K562 (cell line): ENCODE measurements around the gene DLGAP1. TPM values are rescaled to one million over a fixed set of nuclear protein-coding genes. Genes with fewer than 3 reads are reported as not detected.

ENCODE experiments used
- ARID1B ChIP-seq: fragments of 450-650 bp; IDR thresholded peaks from 2 replicates; pipeline ENCODE4 v1.6.1; 2016; ENCODE audit warnings: antibody characterized with exemption, mild to moderate bottlenecking, inconsistent platforms
- C11orf30 ChIP-seq: fragments of 450-650 bp; IDR thresholded peaks from 2 replicates; pipeline ENCODE4 v1.6.1; 2016; ENCODE audit warnings: low read depth, mild to moderate bottlenecking
- CBX8 ChIP-seq: fragments of 200-600 bp; sonication (generic); IDR thresholded peaks from 2 replicates; pipeline ENCODE4 v1.6.1; 2012; ENCODE audit warnings: borderline replicate concordance, mixed run types, low read depth, mild to moderate bottlenecking, moderate library complexity, mixed read lengths, low read length, control low read depth, inconsistent platforms; ENCODE audit not compliant: poor library complexity, severe bottlenecking; ENCODE audit errors: extremely low read depth
- HCFC1 ChIP-seq: IDR thresholded peaks from 2 replicates; pipeline ENCODE4 v1.6.1; 2012; ENCODE audit warnings: low read depth, low read length, improper control_type of control experiment
- POLR2AphosphoS2 ChIP-seq: IDR thresholded peaks from 2 replicates; pipeline ENCODE4 v1.6.1; 2012; ENCODE audit warnings: low read length, improper control_type of control experiment
- TEAD4 ChIP-seq, 2 experiments: sonication (generic) in 1 of 2; formaldehyde crosslinking in 1 of 2; IDR thresholded peaks; 2 replicates each; pipeline versions ENCODE4 v1.6.1 to v1.8.0; 2012 to 2022; ENCODE audit warnings: borderline replicate concordance in 1 of 2, inconsistent platforms in 1 of 2, low read length in 1 of 2, mild to moderate bottlenecking in 1 of 2, missing genetic modification reagents in 1 of 2
- TSC22D4 ChIP-seq: fragments of 450-650 bp; IDR thresholded peaks from 2 replicates; pipeline ENCODE4 v1.6.1; 2016; ENCODE audit warnings: missing genetic modification characterization, missing biosample characterization, control low read depth
- ZNF12 ChIP-seq: sonication (generic); formaldehyde crosslinking; IDR thresholded peaks from 2 replicates; pipeline ENCODE4 v1.4.0; 2020; ENCODE audit warnings: mild to moderate bottlenecking, missing genetic modification reagents
- ZNF184 ChIP-seq: sonication (generic); formaldehyde crosslinking; IDR thresholded peaks from 2 replicates; pipeline ENCODE4 v1.5.0; 2020; ENCODE audit warnings: missing genetic modification reagents
- ZNF263 ChIP-seq: sonication (generic); formaldehyde crosslinking; IDR thresholded peaks from 2 replicates; pipeline ENCODE4 v1.8.0; 2022; ENCODE audit warnings: mild to moderate bottlenecking, missing genetic modification reagents, borderline replicate concordance
- polyA plus RNA-seq, 8 experiments: library from polyadenylated mRNA; depleted of rRNA in 4 of 8; stranded (reverse) in 5 of 8; unstranded in 3 of 8; fragments of >200 nt; fragmentation: Nextera tagmentation in 2 of 8; fragmentation: Illumina TruSeq in 1 of 8; extraction: Ambion mirVana in 2 of 8; extraction: Trizol in 1 of 8; gene quantifications; 2 replicates each; pipeline versions ENCODE4 v1.2.1 to v1.2.3, GENCODE V29; 2011 to 2014; ENCODE audit warnings: inconsistent platforms in 1 of 8, missing spikeins in 1 of 8
- total RNA-seq, 7 experiments: library from RNA; depleted of rRNA in 6 of 7; stranded (reverse); fragments of >200 nt in 6 of 7; fragmentation: Illumina TruSeq in 2 of 7; extraction: Trizol in 2 of 7; gene quantifications; 2 replicates each; pipeline versions ENCODE4 v1.2.1 to v1.2.3, GENCODE V29; 2011 to 2021; ENCODE audit warnings: low replicate concordance in 1 of 7
- TF ChIP-seq, protein P1 (sequence below): fragments of 450-650 bp; IDR thresholded peaks from 2 replicates; pipeline ENCODE4 v1.6.1; 2017; ENCODE audit warnings: antibody characterized with exemption, mild to moderate bottlenecking
- TF ChIP-seq, protein P2 (sequence below): fragments of 450-650 bp; conservative IDR thresholded peaks from 2 replicates; pipeline ENCODE4 v1.6.1; 2016; ENCODE audit warnings: missing genetic modification characterization, low read depth, mild to moderate bottlenecking, control low read depth, missing compliant biosample characterization
- TF ChIP-seq, protein P3 (sequence below): IDR thresholded peaks from 2 replicates; pipeline ENCODE4 v1.6.1; 2012; ENCODE audit warnings: low read depth, low read length, improper control_type of control experiment, borderline replicate concordance
- TF ChIP-seq, protein P4 (sequence below): IDR thresholded peaks from 2 replicates; pipeline ENCODE4 v1.6.1; 2011; ENCODE audit warnings: borderline replicate concordance, low read depth, mild to moderate bottlenecking, moderate library complexity, low read length; ENCODE audit not compliant: insufficient read depth, poor library complexity, severe bottlenecking
- TF ChIP-seq, protein P5 (sequence below), 3 experiments: fragments of 200-800 bp in 1 of 3; sonication (Bioruptor generic) in 1 of 3; sonication (generic) in 1 of 3; formaldehyde crosslinking in 1 of 3; IDR thresholded peaks; 2 replicates each; pipeline versions ENCODE4 v1.6.1 to v1.8.0; 2016 to 2022; ENCODE audit warnings: mild to moderate bottlenecking in 2 of 3, missing compliant biosample characterization in 2 of 3, missing genetic modification characterization in 2 of 3, missing genetic modification reagents in 1 of 3

The DLGAP1 gene
- total and polyA plus RNA-seq, 9 of the 15 experiments (the other 6 are each of a cell fraction or from before 2014, with no cell fraction given): 0.04 to 0.22 (median 0.08) TPM

DNA sequence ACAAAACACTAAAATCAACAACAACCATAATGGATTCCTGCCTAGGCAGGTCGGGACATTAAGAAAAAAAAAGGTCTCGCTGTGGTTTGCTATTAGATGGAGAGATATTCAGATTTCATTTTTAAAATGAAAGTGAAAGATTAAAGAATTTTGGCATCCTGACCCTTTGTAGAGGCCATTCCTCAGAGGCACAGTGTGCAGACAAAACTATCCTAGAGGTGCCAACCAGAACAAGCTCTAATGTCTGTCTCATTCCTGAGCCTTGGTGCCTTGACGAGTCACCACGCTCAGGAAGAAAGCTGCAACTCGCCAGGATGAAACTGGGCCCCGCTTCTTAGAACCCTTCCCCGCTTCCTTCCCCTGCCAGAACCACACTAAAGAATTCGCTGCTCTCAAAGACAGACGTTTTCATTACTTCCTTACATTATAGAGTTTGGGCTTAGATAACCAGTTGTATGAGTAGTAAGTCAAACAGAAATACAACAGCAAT lies 849.1 kb downstream of the DLGAP1 start (continued):
- TF ChIP-seq, protein P1, sequence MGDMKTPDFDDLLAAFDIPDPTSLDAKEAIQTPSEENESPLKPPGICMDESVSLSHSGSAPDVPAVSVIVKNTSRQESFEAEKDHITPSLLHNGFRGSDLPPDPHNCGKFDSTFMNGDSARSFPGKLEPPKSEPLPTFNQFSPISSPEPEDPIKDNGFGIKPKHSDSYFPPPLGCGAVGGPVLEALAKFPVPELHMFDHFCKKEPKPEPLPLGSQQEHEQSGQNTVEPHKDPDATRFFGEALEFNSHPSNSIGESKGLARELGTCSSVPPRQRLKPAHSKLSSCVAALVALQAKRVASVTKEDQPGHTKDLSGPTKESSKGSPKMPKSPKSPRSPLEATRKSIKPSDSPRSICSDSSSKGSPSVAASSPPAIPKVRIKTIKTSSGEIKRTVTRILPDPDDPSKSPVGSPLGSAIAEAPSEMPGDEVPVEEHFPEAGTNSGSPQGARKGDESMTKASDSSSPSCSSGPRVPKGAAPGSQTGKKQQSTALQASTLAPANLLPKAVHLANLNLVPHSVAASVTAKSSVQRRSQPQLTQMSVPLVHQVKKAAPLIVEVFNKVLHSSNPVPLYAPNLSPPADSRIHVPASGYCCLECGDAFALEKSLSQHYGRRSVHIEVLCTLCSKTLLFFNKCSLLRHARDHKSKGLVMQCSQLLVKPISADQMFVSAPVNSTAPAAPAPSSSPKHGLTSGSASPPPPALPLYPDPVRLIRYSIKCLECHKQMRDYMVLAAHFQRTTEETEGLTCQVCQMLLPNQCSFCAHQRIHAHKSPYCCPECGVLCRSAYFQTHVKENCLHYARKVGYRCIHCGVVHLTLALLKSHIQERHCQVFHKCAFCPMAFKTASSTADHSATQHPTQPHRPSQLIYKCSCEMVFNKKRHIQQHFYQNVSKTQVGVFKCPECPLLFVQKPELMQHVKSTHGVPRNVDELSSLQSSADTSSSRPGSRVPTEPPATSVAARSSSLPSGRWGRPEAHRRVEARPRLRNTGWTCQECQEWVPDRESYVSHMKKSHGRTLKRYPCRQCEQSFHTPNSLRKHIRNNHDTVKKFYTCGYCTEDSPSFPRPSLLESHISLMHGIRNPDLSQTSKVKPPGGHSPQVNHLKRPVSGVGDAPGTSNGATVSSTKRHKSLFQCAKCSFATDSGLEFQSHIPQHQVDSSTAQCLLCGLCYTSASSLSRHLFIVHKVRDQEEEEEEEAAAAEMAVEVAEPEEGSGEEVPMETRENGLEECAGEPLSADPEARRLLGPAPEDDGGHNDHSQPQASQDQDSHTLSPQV: no peak
- TF ChIP-seq ZNF263: no peak
- no peak for TF ChIP-seq HCFC1
- TF ChIP-seq CBX8: no peak
- TF ChIP-seq, protein P2, sequence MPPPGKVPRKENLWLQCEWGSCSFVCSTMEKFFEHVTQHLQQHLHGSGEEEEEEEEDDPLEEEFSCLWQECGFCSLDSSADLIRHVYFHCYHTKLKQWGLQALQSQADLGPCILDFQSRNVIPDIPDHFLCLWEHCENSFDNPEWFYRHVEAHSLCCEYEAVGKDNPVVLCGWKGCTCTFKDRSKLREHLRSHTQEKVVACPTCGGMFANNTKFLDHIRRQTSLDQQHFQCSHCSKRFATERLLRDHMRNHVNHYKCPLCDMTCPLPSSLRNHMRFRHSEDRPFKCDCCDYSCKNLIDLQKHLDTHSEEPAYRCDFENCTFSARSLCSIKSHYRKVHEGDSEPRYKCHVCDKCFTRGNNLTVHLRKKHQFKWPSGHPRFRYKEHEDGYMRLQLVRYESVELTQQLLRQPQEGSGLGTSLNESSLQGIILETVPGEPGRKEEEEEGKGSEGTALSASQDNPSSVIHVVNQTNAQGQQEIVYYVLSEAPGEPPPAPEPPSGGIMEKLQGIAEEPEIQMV (tag): no peak
- no peak for TF ChIP-seq ZNF12
- no peak for TF ChIP-seq ZNF184 (CRISPR knock-in tag)
- TF ChIP-seq POLR2AphosphoS2: no peak
- TF ChIP-seq C11orf30: no peak
- no peak for TF ChIP-seq TSC22D4 (tag)
- TF ChIP-seq, protein P3, sequence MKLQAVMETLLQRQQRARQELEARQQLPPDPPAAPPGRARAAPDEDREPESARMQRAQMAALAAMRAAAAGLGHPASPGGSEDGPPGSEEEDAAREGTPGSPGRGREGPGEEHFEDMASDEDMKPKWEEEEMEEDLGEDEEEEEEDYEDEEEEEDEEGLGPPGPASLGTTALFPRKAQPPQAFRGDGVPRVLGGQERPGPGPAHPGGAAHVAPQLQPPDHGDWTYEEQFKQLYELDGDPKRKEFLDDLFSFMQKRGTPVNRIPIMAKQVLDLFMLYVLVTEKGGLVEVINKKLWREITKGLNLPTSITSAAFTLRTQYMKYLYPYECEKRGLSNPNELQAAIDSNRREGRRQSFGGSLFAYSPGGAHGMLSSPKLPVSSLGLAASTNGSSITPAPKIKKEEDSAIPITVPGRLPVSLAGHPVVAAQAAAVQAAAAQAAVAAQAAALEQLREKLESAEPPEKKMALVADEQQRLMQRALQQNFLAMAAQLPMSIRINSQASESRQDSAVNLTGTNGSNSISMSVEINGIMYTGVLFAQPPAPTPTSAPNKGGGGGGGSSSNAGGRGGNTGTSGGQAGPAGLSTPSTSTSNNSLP: no peak
- no peak for TF ChIP-seq ARID1B
- TF ChIP-seq, protein P4, sequence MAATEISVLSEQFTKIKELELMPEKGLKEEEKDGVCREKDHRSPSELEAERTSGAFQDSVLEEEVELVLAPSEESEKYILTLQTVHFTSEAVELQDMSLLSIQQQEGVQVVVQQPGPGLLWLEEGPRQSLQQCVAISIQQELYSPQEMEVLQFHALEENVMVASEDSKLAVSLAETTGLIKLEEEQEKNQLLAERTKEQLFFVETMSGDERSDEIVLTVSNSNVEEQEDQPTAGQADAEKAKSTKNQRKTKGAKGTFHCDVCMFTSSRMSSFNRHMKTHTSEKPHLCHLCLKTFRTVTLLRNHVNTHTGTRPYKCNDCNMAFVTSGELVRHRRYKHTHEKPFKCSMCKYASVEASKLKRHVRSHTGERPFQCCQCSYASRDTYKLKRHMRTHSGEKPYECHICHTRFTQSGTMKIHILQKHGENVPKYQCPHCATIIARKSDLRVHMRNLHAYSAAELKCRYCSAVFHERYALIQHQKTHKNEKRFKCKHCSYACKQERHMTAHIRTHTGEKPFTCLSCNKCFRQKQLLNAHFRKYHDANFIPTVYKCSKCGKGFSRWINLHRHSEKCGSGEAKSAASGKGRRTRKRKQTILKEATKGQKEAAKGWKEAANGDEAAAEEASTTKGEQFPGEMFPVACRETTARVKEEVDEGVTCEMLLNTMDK: no peak
- TF ChIP-seq, protein P5, sequence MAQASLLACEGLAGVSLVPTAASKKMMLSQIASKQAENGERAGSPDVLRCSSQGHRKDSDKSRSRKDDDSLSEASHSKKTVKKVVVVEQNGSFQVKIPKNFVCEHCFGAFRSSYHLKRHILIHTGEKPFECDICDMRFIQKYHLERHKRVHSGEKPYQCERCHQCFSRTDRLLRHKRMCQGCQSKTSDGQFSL (CRISPR knock-in tag; IDR thresholded peaks at IDR 0.05): no peak
- TF ChIP-seq, protein P5 (tag; IDR thresholded peaks at IDR 0.05): no peak
- peak; percentile 3; the same call in 1 of the 2 replicates for TF ChIP-seq TEAD4 (IDR thresholded peaks at IDR 0.05; ENCODE audit: low read length)
- no peak for TF ChIP-seq TEAD4 (CRISPR knock-in tag; IDR thresholded peaks at IDR 0.05; ENCODE audit: borderline replicate concordance)
